Ovary (tissue), 3 donors: ENCODE results near the gene FRY.

Experiments
- POLR2A ChIP-seq: fragments of 450-650 bp; IDR thresholded peaks from one replicate; pipeline ENCODE4 v1.6.1; 2017; ENCODE audit warnings: antibody characterized with exemption, mild to moderate bottlenecking, moderate library complexity
- TF ChIP-seq, protein P1 (sequence below), 3 donors: fragments of 450-650 bp in 2 of 3; fragments of 200-600 bp in 1 of 3; IDR thresholded peaks; one replicate each; pipeline versions ENCODE4 v1.5.1 to v1.8.0; 2016 to 2022; ENCODE audit warnings: antibody characterized with exemption in 3 of 3, mild to moderate bottlenecking in 1 of 3
- donor health status: DM: no; HTN: no; CAD: no.

DNA sequence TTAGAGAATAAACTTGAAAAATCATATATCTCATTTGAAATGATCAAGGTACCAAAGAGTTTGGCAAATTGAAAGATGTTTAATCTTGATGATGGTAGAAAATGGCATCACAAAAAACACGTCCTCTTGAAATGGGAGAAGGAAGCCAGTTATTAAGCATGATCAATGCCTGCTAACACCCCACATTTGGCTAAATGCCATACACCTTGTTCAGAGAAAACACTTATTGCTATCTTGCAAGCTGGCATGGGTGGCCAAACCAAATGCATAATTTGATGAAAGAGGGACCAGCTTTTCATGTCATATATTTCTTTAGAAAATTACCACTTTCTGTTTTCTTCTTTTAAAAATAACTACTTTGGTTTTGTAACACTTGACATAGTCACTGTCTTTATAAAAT is 142.3 kb downstream of the FRY start:
- TF ChIP-seq, protein P1, sequence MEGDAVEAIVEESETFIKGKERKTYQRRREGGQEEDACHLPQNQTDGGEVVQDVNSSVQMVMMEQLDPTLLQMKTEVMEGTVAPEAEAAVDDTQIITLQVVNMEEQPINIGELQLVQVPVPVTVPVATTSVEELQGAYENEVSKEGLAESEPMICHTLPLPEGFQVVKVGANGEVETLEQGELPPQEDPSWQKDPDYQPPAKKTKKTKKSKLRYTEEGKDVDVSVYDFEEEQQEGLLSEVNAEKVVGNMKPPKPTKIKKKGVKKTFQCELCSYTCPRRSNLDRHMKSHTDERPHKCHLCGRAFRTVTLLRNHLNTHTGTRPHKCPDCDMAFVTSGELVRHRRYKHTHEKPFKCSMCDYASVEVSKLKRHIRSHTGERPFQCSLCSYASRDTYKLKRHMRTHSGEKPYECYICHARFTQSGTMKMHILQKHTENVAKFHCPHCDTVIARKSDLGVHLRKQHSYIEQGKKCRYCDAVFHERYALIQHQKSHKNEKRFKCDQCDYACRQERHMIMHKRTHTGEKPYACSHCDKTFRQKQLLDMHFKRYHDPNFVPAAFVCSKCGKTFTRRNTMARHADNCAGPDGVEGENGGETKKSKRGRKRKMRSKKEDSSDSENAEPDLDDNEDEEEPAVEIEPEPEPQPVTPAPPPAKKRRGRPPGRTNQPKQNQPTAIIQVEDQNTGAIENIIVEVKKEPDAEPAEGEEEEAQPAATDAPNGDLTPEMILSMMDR (IDR thresholded peaks at IDR 0.05) = no peak
- TF ChIP-seq POLR2A = no peak
